ENCODE data around the gene ARHGAP44. TPM values are rescaled to one million over a fixed set of nuclear protein-coding genes. Genes with fewer than 3 reads are reported as not detected.

ARHGAP44 gene
- total RNA-seq, 1 experiment from 2014 or later: 9.9 TPM

- Histone ChIP-seq H3K23ac (ENCODE audit: insufficient read length, low read depth, low read length) (no peak overlapping the region), H2BK5ac (ENCODE audit: insufficient read length, low read length) (no peak overlapping the region), H3K27me3 (ENCODE audit: insufficient read depth, low read length) (no peaks in the 10 kb centered on the region), H2BK12ac (ENCODE audit: insufficient read length, low read depth, low read length) (no peak overlapping the region), H4K8ac (replicated peaks; ENCODE audit: insufficient read length, low read depth, low read length) (no peak overlapping the region), H3K14ac (ENCODE audit: insufficient read depth, low read length) (no peak overlapping the region), H2AK5ac (ENCODE audit: insufficient read length, low read length) (no peak overlapping the region), H3K18ac (ENCODE audit: insufficient read length, low read depth, low read length) (no peak overlapping the region), H3K27ac (ENCODE audit: insufficient read length, low read depth, low read length) (no peak overlapping the region), H2AFZ (ENCODE audit: low read length) (no peak overlapping the region), H2BK15ac (ENCODE audit: low read depth, low read length) (no peak overlapping the region), H3K79me1 (ENCODE audit: insufficient read depth, low read depth, low read length, poor library complexity, severe bottlenecking) (no peaks in the 10 kb centered on the region), H3T11ph (ENCODE audit: low read length) (no peak overlapping the region), H4K20me1 (ENCODE audit: control insufficient read depth, insufficient read depth, insufficient read length) (no peaks in the 10 kb centered on the region), H2BK120ac (ENCODE audit: low read depth, low read length, poor library complexity, severe bottlenecking) (no peak overlapping the region), H3K4ac (ENCODE audit: low read depth, low read length) (no peak overlapping the region), H3K9me3 (ENCODE audit: control insufficient read depth, low read depth, low read length) (no peaks in the 10 kb centered on the region), H3K4me2 (ENCODE audit: insufficient read depth, insufficient read length, low read length) (no peak overlapping the region), H3K9ac (ENCODE audit: extremely low read depth, insufficient read length, low read length) (no peak overlapping the region), H3K56ac (ENCODE audit: insufficient read length, low read depth, low read length) (no peak overlapping the region), H4K91ac (ENCODE audit: insufficient read length, low read depth, low read length) (no peak overlapping the region), H4K5ac (ENCODE audit: insufficient read length, low read depth, low read length) (no peak overlapping the region), H3K23me2 (ENCODE audit: insufficient read length, low read depth, low read length, poor library complexity, severe bottlenecking) (no peaks in the 10 kb centered on the region), H2BK20ac (ENCODE audit: low read depth, low read length, poor library complexity, severe bottlenecking) (no peak overlapping the region), H3K4me1 (ENCODE audit: insufficient read depth, low read length) (no peaks in the 10 kb centered on the region), H3K79me2 (ENCODE audit: insufficient read depth, low read length) (no peaks in the 10 kb centered on the region)
- H3K36me3 Mint-ChIP-seq (ENCODE audit: insufficient read depth in 1 of 3, low read depth in 3 of 3): peaks cover 19 to 36% (median 34%) of the 10 kb centered on the region in 3 experiments
- no peak for DNase-seq
- H3K4me1 Mint-ChIP-seq: no peaks in the 10 kb centered on the region
- H3K9me3 Mint-ChIP-seq: no peaks in the 10 kb centered on the region
- no peak overlapping the region for H3K4me3 Mint-ChIP-seq
- WGBS (ENCODE audit: extremely low coverage, insufficient read length, low lambda C conversion rate): no CpG with 5 or more reads among the region's 7 CpGs
- TF ChIP-seq, protein P1, sequence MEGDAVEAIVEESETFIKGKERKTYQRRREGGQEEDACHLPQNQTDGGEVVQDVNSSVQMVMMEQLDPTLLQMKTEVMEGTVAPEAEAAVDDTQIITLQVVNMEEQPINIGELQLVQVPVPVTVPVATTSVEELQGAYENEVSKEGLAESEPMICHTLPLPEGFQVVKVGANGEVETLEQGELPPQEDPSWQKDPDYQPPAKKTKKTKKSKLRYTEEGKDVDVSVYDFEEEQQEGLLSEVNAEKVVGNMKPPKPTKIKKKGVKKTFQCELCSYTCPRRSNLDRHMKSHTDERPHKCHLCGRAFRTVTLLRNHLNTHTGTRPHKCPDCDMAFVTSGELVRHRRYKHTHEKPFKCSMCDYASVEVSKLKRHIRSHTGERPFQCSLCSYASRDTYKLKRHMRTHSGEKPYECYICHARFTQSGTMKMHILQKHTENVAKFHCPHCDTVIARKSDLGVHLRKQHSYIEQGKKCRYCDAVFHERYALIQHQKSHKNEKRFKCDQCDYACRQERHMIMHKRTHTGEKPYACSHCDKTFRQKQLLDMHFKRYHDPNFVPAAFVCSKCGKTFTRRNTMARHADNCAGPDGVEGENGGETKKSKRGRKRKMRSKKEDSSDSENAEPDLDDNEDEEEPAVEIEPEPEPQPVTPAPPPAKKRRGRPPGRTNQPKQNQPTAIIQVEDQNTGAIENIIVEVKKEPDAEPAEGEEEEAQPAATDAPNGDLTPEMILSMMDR (conservative IDR thresholded peaks at IDR 0.05): no peak
- H3K27ac Mint-ChIP-seq: peak overlapping the region in 1 of 3 experiments; percentile 57; a peak in 1 of 7 replicates
- no peaks in the 10 kb centered on the region for H3K27me3 Mint-ChIP-seq (ENCODE audit: low read depth)
Observed at GRCh38 chr17:12917399-12917798, 128.1 kb downstream of the ARHGAP44 start.
